GM21825 (cell line): Measurements from ENCODE around the gene EXOG.
A peak's percentile ranks its signal among the peaks of the same experiment; 100 is the strongest.

Experiments used
- ATAC-seq: cut with Tn5 transposase; IDR thresholded peaks from one replicate; pipeline ENCODE4 v1.9.1; 2021; ENCODE audit warnings: mild to moderate bottlenecking, moderate library complexity; ENCODE audit not compliant: unreplicated experiment

EXOG gene, protein sequence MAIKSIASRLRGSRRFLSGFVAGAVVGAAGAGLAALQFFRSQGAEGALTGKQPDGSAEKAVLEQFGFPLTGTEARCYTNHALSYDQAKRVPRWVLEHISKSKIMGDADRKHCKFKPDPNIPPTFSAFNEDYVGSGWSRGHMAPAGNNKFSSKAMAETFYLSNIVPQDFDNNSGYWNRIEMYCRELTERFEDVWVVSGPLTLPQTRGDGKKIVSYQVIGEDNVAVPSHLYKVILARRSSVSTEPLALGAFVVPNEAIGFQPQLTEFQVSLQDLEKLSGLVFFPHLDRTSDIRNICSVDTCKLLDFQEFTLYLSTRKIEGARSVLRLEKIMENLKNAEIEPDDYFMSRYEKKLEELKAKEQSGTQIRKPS

DNA sequence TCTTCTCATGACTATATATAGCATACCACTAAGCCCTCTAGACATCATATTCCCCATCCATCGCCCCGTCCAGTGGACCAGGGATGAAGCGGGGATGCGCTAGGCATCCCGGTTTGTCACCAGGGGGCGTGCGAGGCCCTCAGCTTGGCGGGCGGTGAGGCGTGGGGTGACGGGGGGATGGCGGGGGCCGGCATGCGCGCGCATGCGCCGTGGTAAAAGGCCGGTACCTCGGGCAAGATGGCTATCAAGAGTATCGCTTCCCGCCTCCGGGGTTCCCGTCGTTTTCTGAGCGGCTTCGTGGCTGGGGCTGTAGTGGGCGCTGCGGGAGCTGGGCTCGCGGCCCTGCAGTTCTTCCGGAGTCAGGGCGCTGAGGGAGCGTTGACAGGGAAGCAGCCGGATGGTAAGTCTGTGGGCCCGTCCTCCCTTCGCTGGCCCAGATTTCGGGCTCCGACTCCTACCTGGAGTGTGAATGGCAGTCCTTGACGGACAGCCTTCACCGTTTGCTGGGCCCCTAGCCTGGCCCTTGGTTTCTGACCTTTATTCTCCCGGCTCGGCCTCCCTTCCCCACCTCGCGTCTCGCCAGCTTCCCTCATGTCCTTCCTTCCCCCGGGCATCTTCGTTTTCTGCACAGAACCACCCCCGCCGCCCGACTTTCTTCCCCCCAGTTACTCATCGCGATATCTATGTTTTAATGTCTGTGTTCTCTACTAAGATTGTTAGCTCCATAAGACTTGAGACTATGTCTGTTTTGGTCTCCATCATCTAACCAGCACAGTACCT is at the start of gene EXOG:
TSS of gene EXOG (plus strand) at position 210 of the 780 bp plus-strand sequence. CDS start at position 238, 28 bp downstream.
- peak; percentile 83 for ATAC-seq

DNA sequence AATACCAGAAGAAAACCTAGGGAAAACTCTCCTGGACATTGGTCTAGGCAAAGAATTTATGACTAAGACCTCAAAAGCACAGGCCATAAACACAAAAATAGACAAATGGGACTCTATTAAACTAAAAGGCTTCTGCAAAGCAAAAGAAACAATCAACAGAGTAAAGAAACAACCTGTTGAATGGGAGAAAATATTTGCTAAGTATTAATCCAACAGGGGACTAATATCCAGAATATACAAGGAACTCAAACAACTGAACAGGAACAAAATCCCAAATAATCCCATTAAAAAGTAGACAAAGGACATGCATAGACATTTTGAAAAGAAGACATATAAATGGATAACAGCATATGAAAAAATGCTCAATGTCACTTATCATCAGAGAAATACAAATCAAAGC is 49.3 kb upstream of the EXOG start:
- ATAC-seq: no peak

DNA sequence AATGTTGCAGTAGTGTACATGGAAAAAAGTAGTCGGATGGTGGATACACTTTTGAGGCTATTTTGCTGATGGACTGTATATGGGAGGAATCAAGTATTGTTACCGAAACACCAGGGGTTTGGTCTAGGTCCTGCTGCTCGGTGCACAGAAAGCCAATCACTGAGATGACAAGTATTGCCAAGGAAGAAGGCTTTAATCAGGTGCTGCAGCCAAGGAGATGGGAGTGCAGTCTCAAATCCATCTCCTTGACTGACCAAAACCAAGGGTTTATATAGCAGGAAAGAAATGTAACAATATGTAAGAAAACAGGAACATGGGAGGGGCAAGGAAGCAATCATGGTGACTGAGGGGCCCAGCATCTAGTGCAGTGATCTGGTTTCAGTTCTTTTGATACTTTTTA is 45.3 kb upstream of the EXOG start:
- no peak for ATAC-seq

DNA sequence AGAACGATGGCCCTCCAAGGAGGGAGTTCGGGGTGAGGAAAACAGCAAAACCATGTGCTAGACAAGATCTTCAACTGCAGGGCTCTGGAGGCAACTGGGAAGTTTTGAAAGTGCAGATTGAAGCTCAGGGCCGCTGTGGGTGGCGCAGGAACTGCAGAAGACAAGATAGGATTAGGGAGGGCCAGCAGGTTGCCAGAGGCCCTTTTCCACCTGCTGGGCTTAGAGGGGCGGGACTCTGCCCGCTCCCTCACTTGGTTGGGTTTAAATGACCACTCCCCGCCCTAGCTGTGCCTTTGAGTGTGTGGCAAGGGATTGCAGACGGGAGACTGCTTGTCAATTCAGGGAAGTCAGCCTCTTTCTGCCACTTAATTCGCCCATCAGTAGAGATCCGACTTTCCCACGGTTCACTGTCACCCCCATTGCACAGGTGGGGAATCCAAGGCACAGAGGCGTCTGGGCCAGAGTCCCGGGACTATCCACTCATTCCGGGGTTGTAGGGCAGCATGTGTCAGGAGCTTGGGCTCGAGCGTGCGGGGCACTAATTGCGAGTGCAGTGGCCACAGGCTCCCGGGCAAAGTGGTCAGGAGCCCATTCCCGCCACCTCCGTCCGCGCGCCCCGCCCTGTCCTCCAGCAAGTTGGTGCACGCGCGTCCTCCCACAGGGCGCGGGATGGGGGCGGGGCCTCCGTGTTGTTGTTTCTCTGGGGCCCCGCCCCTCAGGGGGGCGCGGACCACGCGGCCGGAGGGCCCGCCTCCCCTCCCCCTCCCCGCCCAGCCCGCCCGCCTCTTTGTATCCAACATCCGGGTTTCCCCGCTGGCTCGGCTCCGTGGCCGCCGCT is 42.8 kb upstream of the EXOG start, which contains the start of gene ACVR2B:
TSS of gene ACVR2B (plus strand) at position 816 of the 838 bp plus-strand sequence. CDS start 433 bp downstream, outside the sequence.
- peak; percentile 58 for ATAC-seq

DNA sequence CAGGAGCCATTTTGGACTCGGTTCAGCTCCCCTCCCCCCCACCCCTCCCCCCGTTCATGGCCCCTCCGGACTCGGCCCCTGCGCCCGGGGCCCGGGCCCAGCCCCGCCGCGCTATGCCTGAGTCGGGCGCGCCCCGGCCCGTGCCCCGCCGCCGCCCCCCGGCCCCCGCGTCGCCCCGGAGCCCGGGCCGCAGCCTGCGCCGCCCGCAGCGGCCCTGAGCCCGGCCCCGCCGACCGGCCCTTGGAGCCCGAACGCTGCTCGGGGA is 42.3 kb upstream of the EXOG start:
- no peak for ATAC-seq

DNA sequence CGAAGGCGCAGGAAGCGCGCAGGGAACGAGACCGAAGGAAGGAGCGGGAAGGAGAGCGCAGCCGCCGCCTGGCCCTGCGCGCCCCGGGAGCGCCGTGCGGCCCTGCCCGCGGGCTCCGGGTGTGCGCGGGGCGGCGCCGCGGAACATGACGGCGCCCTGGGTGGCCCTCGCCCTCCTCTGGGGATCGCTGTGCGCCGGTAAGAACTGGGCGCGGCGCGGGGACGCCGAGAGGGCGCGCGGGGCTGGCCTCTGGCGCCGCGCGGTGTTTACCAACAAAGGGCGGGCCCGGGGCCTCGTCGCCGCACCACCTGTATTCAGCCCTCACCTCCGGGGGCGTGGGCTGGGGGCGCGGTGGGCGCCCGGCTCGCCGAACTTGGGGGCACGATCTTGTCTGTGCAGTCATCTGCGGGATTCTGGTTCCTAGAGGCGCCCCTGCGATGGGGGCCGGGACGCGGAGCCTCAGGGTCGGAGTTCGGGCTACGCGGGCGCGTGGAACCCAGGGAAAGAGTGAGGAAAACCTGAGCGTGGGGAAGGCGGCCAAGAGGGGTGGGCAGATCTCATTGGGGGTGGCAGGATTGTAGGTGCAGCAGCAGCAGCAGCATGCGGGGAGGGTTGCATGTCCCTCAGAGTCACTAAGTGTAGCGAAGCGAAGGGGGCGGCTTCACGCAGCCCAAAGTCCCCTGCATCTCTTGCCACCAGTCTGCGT is 41.8 kb upstream of the EXOG start:
- ATAC-seq: peak; percentile 23

DNA sequence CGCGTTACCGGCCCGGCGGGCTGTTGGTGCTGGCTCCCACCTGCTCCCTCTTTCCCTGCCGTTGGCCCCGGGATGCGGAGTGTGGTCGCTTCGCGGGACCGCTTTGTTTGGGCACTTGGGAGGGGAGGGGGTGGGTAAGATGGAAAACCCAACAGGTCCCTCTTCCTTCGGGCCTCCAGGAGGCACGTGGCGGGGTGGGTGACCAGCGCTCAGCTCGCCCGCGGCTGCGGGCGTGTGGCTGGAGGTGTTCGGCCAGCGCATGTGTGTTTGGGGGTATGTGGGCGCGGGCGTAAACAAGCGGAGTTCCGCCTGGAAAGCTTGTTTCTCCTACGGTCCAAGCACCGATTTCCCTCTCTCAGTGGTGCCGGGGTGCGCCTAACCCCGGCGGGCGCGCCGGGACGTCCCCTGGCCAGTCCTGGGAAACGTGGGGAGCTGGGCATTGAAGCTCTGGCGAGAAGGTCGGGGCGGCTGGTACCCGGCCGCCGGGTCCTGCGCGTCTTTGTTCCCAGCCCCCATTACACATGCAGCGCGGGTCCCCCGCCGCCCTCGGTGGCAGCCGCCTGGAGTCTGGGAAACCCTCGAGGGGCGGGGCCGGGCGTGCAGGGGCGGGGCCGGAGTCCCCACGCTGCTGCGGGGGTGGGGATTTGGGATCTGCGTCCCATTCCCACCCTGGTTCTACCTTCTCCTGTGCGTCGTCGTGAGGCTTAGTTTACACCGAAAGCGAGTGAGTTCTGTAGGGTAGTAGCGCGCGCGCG is 41.1 kb upstream of the EXOG start:
- peak; percentile 6 for ATAC-seq

DNA sequence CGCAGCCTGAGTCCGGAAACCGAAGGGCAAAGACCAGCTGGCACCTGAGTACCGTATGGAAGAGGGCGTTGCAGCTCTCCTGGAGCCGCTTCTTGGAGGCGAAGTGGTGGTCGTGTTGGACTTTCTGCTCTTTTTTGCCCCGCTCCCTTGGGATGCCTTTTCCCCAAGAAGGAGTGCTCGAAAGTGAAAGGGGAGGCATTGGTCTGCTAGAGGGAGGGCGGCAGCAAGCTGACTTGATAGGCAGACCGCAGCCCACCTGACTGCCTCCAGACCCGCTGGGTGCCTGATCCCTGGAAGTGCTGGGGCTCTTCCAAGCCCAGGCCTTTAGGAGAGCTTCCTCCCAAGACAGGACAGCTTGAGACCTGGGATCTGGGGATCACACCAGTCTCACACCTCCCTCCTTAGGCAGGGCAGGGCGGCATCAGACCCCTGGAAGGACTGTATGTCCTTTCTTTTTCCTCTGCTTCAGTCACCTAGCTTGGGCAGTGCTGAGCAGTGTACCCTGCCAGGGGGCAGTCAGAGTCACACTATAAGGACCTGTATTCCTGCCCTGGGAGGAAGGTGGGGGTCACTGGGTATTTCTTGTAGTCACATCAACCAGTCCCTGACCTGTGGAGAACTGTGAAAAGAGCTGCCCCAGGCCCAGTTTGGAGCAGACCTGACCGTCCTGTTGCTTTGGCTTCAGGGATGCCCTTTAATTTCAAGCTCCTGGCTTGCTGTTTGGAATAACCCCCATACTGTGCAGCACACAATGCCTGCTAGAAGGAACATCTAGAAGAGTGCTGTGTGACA is 40.3 kb upstream of the EXOG start:
- ATAC-seq: peak; percentile 30

DNA sequence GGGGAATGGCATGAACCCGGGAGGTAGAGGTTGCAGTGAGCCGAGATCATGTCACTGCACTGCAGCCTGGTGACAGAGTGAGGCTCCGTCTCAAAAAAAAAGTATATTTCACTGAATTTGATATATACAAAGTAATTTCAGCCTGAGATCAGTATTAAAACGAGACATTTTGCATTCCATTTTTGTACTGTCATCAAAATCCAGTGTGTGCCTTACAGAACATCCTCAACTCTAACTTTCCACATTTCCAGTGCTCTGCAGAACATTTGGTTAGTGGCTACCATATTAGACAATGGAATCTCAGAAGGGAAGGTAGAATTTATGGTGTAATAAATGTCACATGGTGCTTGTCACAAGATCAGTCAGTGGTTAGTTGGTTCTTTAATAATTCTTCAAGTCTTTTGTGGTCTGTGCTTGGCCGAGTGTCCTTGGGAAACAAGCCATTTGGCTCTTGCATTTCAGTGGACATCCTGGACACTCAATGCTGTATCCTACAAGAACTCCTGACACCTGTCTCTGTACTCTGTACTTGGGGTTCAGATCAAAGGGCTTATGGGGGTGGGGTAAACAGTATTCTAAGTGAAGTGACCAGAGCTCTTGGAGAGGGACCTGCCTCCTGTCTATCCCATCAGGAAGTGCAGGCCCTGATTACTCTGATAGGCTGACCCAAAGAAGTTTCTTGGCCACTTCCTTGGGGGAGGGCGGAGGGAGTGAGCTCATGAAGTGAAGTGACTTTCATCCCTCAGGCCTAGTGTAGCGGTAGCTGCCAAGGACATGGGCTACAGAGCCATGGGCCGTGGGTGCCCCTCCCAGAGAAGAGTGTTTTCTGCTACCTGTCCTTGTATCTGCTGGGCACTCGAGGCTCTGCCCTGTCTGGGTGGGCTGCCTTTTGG is 38.8 kb upstream of the EXOG start:
- ATAC-seq: no peak

DNA sequence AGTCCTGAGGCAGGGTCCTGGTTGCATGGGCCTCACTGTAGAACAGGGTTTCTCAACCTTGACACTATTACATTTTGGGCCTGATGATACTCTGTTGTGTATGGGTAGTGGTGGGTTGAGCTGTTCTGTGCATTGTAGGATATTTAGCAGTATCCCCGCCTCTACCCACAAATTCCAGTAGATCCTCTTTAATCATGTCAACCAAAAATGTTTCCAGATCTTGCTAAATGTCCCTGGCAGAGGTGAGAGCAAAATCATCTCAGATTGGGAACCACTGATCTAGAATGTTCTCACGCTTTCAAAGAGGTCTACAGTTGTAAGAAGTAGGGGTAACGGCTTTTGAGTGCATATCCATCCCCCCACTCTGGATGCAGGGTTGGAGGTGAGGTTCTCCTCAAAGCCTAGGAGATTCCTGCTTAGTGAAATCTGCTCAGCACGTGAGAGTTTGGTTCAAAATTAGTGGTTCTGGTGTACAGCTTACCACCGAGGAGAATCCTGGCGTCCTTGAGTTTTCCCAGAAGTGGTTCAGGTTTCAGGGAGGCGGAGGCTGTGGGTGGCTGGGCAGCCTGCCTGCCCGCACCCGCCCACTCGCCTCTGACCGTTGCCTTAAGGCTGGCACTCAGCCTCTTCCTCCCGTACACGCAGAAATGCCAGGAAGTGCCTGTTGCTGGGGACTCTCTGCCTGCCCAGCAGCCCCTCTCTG is 37.2 kb upstream of the EXOG start:
- ATAC-seq: no peak

DNA sequence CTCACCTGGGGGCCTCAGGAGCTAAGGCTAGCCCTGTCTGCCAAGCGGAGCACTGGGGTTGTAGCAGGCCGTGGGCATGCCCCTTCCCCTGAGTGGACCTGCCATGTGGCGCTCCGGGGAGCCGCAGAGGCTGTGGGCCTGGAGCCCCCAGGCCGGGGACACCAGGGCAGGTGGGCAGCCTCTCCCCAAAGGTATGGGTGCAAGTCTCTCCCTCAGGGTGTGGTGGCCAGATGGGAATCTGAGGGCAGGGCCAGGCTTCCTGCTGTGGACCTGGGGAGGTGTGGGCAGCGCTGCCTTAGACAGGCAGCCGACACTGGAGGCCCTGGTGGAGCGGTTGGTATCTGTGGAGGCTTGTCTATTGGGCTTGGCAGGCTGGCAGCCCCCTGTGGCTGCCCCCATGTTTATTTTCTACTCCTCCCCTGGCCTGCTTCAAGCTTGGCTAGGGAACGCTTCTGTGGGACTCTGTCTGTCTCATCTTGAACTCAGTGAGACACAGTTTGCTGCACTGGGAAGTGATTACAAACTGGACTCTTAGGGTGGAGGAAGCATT is 36.6 kb upstream of the EXOG start:
- no peak for ATAC-seq

DNA sequence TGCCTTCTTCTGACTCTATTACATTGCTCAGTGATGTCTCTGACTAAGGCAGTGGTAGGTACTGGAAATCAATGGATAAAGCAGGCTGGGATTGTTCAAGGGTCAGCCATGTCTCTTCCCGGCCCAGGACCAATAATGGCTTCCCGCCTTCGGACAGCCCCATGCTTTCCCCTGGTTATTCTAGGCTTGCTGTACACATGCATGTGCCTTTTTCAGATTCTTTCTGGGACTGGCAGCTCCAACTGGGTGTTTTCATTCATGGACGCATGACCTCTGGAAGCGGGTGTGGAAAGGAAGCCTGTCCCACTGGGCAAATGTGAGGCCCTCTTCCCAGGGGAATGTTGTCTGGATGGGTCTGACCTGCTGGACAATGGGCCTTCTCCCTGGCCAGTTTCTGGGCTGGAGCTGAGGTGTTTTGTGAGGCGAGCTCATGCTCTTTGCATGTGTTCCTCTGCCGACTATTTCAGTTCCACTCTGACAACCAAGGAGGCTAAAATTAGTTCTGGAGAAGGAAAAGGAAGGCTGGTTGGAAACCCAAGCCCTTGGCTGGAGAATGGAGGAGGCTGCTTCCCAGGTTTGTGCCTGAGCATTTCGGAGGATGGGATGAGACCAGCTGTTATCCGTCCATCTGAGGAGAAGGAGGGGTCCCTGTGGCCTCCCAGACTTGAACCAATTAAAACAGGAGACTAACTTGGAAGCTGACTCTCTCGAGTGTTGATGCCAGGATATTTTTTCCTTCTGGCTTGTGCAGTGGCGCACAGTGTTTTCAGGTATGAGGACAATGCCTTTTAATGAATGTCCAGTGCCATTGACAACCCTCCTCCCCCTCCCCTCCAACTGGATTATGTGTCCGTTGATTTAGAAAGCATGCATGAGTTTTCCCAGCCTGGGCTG is 35.5 kb upstream of the EXOG start:
- no peak for ATAC-seq

DNA sequence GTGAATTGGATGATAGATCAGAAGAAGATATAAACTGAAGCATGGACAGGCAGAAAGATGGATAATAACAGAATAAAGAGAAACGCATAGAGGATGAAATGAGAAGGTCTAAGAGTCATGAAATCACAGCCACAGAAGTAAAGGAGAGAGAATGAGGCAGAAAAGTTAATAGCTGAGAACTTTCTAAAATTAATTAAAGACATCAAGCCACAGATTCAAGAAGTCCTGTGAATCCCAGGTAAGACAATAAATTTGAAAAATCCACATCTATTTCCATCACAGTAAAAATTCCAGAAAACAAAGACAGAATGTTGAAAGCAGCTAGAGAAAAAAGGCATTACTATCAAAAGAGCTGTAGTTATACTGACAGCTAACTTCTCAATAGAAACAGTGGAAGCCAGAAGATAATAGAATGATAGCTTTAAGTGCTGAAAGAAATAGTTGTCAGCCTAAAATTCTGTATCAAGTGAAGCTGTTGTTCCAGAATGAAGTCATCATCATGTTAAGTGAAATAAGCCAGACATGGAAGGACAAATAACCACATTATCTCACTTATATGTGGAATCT is 30.5 kb upstream of the EXOG start:
- ATAC-seq: no peak

DNA sequence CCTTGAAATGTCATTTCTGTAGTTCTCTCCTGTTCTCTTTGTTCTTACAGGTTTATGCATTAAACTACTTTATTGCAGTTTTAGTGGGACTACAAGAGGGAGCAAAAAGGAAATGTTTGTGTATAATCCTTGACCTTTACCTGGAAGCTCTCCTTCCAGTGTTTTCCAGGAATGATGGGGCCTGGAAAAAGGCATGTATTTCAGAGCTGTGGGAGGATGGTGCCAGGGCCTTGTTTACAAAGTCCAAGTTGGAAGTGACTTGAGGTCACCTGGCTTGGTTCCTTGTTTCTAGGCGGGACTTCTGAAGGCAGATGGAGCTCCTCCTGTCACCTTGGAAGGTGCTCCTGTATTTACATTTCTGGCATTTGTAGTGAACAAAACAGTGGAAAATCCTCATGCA is 27.4 kb upstream of the EXOG start:
- ATAC-seq: no peak

DNA sequence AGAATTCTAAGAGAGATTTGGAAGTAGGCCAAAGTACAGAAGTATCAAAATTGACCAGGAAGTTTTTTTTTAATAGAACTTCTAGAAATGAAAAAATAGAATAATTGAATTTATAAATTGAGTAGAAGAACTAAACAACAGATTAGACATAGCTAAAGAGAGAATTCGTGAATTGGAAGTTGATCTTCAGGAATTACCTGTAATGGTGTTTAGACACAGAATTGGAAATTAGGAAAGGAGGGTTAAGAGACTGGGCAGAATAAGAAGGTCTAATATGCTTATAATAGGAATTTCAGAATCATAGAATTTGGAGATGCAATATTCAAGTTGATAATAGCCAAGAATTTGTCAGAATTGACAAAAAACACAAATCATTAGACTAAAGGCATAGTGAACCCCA is 26.3 kb upstream of the EXOG start:
- ATAC-seq: no peak

DNA sequence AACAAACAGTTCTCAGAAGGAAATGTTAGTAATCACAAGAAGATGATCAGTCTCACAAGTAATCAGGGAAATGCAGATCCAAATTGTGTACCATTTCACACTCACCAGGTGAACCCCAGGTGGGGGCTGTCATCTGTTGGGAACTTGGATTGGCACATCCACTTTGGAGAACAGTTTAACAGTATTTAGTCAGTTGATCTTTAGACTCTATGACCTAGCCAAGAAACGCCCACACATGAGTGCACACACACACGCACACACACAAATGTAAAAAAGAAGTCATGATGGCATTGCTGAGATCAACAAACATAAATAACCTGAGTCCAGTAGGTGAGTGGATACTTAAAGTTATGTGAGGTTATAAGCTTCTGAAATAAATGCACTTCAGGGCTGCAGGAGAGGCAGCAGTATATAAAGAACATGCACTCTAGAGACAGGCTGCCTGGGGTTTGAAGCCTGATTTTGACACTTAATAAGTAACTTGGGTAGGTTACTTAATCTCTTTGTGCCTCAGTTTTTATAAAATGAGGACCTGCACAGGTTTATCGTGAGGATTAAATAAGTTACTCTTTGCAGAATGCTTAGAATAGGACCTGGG is 24.8 kb upstream of the EXOG start:
- ATAC-seq: no peak
